Panc1 (cell line): Measurements from ENCODE around the gene FMNL3.

Source experiments
- POLR2AphosphoS5 ChIP-seq: IDR thresholded peaks from 2 replicates; pipeline ENCODE4 v1.6.1; 2012; ENCODE audit warnings: mild to moderate bottlenecking, low read depth, low read length, moderate library complexity
- SIN3A ChIP-seq: IDR thresholded peaks from 2 replicates; pipeline ENCODE4 v1.6.1; 2012; ENCODE audit warnings: low read depth, mild to moderate bottlenecking, low read length, moderate library complexity, borderline replicate concordance; ENCODE audit not compliant: insufficient read depth
- TF ChIP-seq, protein P1 (sequence below): fragments of 450-650 bp; IDR thresholded peaks from 2 replicates; pipeline ENCODE4 v1.5.1; 2017; ENCODE audit warnings: mild to moderate bottlenecking
- TF ChIP-seq, protein P2 (sequence below), 2 experiments: IDR thresholded peaks; 2 replicates each; pipeline ENCODE4 v1.6.1; 2011 to 2012; ENCODE audit warnings: low read depth in 2 of 2, control low read depth in 1 of 2, low read length in 1 of 2, mild to moderate bottlenecking in 1 of 2, moderate library complexity in 1 of 2; ENCODE audit not compliant: insufficient read depth in 1 of 2

- TF ChIP-seq, protein P1, sequence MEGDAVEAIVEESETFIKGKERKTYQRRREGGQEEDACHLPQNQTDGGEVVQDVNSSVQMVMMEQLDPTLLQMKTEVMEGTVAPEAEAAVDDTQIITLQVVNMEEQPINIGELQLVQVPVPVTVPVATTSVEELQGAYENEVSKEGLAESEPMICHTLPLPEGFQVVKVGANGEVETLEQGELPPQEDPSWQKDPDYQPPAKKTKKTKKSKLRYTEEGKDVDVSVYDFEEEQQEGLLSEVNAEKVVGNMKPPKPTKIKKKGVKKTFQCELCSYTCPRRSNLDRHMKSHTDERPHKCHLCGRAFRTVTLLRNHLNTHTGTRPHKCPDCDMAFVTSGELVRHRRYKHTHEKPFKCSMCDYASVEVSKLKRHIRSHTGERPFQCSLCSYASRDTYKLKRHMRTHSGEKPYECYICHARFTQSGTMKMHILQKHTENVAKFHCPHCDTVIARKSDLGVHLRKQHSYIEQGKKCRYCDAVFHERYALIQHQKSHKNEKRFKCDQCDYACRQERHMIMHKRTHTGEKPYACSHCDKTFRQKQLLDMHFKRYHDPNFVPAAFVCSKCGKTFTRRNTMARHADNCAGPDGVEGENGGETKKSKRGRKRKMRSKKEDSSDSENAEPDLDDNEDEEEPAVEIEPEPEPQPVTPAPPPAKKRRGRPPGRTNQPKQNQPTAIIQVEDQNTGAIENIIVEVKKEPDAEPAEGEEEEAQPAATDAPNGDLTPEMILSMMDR: no peak
- no peak for TF ChIP-seq SIN3A
- TF ChIP-seq, protein P2, sequence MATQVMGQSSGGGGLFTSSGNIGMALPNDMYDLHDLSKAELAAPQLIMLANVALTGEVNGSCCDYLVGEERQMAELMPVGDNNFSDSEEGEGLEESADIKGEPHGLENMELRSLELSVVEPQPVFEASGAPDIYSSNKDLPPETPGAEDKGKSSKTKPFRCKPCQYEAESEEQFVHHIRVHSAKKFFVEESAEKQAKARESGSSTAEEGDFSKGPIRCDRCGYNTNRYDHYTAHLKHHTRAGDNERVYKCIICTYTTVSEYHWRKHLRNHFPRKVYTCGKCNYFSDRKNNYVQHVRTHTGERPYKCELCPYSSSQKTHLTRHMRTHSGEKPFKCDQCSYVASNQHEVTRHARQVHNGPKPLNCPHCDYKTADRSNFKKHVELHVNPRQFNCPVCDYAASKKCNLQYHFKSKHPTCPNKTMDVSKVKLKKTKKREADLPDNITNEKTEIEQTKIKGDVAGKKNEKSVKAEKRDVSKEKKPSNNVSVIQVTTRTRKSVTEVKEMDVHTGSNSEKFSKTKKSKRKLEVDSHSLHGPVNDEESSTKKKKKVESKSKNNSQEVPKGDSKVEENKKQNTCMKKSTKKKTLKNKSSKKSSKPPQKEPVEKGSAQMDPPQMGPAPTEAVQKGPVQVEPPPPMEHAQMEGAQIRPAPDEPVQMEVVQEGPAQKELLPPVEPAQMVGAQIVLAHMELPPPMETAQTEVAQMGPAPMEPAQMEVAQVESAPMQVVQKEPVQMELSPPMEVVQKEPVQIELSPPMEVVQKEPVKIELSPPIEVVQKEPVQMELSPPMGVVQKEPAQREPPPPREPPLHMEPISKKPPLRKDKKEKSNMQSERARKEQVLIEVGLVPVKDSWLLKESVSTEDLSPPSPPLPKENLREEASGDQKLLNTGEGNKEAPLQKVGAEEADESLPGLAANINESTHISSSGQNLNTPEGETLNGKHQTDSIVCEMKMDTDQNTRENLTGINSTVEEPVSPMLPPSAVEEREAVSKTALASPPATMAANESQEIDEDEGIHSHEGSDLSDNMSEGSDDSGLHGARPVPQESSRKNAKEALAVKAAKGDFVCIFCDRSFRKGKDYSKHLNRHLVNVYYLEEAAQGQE (IDR thresholded peaks at IDR 0.05; ENCODE audit: insufficient read depth in 1 of 2, low read depth in 2 of 2, low read length in 1 of 2): no peak
- no peak for TF ChIP-seq POLR2AphosphoS5
Observed at GRCh38 chr12:49612210-49612609, 95.0 kb downstream of the FMNL3 start.
